K562 (cell line): ENCODE data around the gene WWC2. TPM values are rescaled to one million over a fixed set of nuclear protein-coding genes. Genes with fewer than 3 reads are reported as not detected.

ENCODE experiments used
- ATAC-seq: fragments of 200-7000 bp; cut with Tn5 transposase; 3 replicates; pipeline ENCODE4 v1.9.1; 2020; ENCODE audit warnings: moderate library complexity
- BruUV-seq: library from RNA; stranded (reverse); fragments of 400-500 nt; replicated peaks from 2 replicates; lab custom pipeline; 2021; lab: Mats Ljungman, UMichigan
- CTCF ChIA-PET: fragments of 300-600 bp; formaldehyde crosslinking; extraction: SDS; loops from one replicate; lab custom pipeline; 2021; ENCODE audit warnings: low intra/inter-chr PET ratio; lab: Yijun Ruan, JAX
- POLR2A ChIA-PET: fragments of 300-600, 350-650 bp; sonication (Branson Sonifier 250); formaldehyde crosslinking; extraction: SDS; loops from one replicate; lab custom pipeline; 2021; ENCODE audit warnings: antibody characterized with exemption, inconsistent platforms; lab: Yijun Ruan, JAX
- DNase-seq, 4 experiments: peaks; one replicate each; pipeline versions ENCODE4 v3.0.0 to v3.0.0-alpha.2; 2011 to 2018; ENCODE audit warnings: low spot score in 3 of 4, mixed read lengths in 3 of 4; ENCODE audit errors: extremely low read depth in 1 of 4
- FAIRE-seq: peaks from 2 replicates; lab custom pipeline; 2011; peaks lifted over from hg19 to GRCh38; lab: Jason Lieb, UNC
- H2AFZ ChIP-seq: 2 replicates; pipeline ENCODE4 v1.6.0; 2011; ENCODE audit warnings: low read depth, low read length, control low read depth, inconsistent platforms
- H3K27ac ChIP-seq: fragments of 200-600 bp; 3 replicates; pipeline ENCODE4 v1.8.0; 2011; ENCODE audit warnings: low read depth, mild to moderate bottlenecking, control low read depth, inconsistent platforms, low read length, moderate library complexity, mixed read lengths; ENCODE audit errors: extremely low read depth
- H3K27me3 ChIP-seq, 2 experiments: fragments of 300-600 bp in 1 of 2; 2 replicates in 1 of 2; 3 replicates in 1 of 2; pipeline versions ENCODE4 v1.6.0 to v1.8.0; 2011; ENCODE audit warnings: inconsistent platforms in 2 of 2, low read length in 2 of 2, mild to moderate bottlenecking in 1 of 2, mixed read lengths in 1 of 2, moderate library complexity in 1 of 2; ENCODE audit not compliant: control insufficient read depth in 2 of 2, insufficient read depth in 2 of 2
- H3K36me3 ChIP-seq: fragments of 300-600 bp; 3 replicates; pipeline ENCODE4 v1.8.0; 2011; ENCODE audit warnings: mild to moderate bottlenecking, low read length, inconsistent platforms; ENCODE audit not compliant: control insufficient read depth, insufficient read depth
- H3K4me1 ChIP-seq, 2 experiments: fragments of 200-600 bp in 1 of 2; replicated peaks in 1 of 2; 2 replicates in 1 of 2; 3 replicates in 1 of 2; pipeline versions ENCODE4 v1.5.1 to v1.8.0; 2011; ENCODE audit warnings: inconsistent platforms in 2 of 2, low read length in 2 of 2, mild to moderate bottlenecking in 1 of 2, mixed read lengths in 1 of 2, moderate library complexity in 1 of 2; ENCODE audit not compliant: control insufficient read depth in 2 of 2, insufficient read depth in 2 of 2
- H3K4me2 ChIP-seq: 2 replicates; pipeline ENCODE4 v1.6.1; 2011; ENCODE audit warnings: low read length, control low read depth, inconsistent platforms, mixed read lengths; ENCODE audit not compliant: insufficient read depth
- H3K4me3 ChIP-seq: fragments of 200-600 bp; sonication (generic), shearing (Covaris generic); 2 replicates; pipeline ENCODE4 v1.5.1; 2016; ENCODE audit warnings: control low read depth, inconsistent platforms
- H3K79me2 ChIP-seq: fragments of 200-600 bp; 3 replicates; pipeline ENCODE4 v1.8.0; 2011; ENCODE audit warnings: low read length, inconsistent platforms; ENCODE audit not compliant: control insufficient read depth, insufficient read depth
- H3K9ac ChIP-seq, 2 experiments: 2 replicates each; pipeline versions ENCODE4 v1.6.0 to v1.6.1; 2011; ENCODE audit warnings: low read depth in 2 of 2, low read length in 2 of 2, control low read depth in 1 of 2, inconsistent platforms in 1 of 2, mild to moderate bottlenecking in 1 of 2, mixed read lengths in 1 of 2; ENCODE audit not compliant: insufficient read depth in 1 of 2
- H3K9me1 ChIP-seq: one replicate; pipeline ENCODE4 v1.6.0; 2011; ENCODE audit warnings: inconsistent platforms, mild to moderate bottlenecking, low read length, moderate library complexity; ENCODE audit not compliant: control insufficient read depth, insufficient read depth
- H3K9me3 ChIP-seq: replicated peaks from 2 replicates; pipeline ENCODE4 v1.5.1; 2011; ENCODE audit warnings: low read depth, low read length, inconsistent platforms; ENCODE audit not compliant: control insufficient read depth, insufficient read depth
- H4K20me1 ChIP-seq: replicated peaks from 2 replicates; pipeline ENCODE4 v1.6.1; 2011; ENCODE audit warnings: low read length, inconsistent platforms, mixed read lengths; ENCODE audit not compliant: control insufficient read depth, insufficient read depth
- HDAC6 ChIP-seq: IDR thresholded peaks from 2 replicates; pipeline ENCODE4 v1.6.1; 2012; ENCODE audit warnings: low read depth, mild to moderate bottlenecking, control low read depth, inconsistent platforms, low read length, moderate library complexity
- ID3 ChIP-seq, 2 experiments: fragments of 250-450 bp in 1 of 2; fragments of 450-650 bp in 1 of 2; sonication (Bioruptor Pico) in 1 of 2; IDR thresholded peaks; 2 replicates each; pipeline versions ENCODE4 v1.6.1 to v1.8.0; 2016 to 2021; ENCODE audit warnings: mild to moderate bottlenecking in 2 of 2, moderate library complexity in 2 of 2, missing compliant biosample characterization in 1 of 2, missing genetic modification characterization in 1 of 2
- L3MBTL2 ChIP-seq: fragments of 450-650 bp; IDR thresholded peaks from 2 replicates; pipeline ENCODE4 v1.6.1; 2016; ENCODE audit warnings: mild to moderate bottlenecking, moderate library complexity
- REST ChIP-seq, 2 experiments: fragments of 450-650 bp; formaldehyde crosslinking in 1 of 2; IDR thresholded peaks; 2 replicates each; pipeline versions ENCODE4 v1.4.0 to v1.6.1; 2014 to 2020; ENCODE audit warnings: mild to moderate bottlenecking in 2 of 2, borderline replicate concordance in 1 of 2, low read depth in 1 of 2
- RUNX1 ChIP-seq: sonication (generic); IDR thresholded peaks from 2 replicates; pipeline ENCODE4 v1.6.1; 2016; ENCODE audit warnings: antibody characterized with exemption, low read depth
- SNAPC5 ChIP-seq: fragments of 250-450 bp; sonication (Bioruptor Pico); IDR thresholded peaks from 2 replicates; pipeline ENCODE4 v1.8.0; 2021; ENCODE audit warnings: moderate library complexity, mild to moderate bottlenecking, inconsistent platforms
- ZNF76 ChIP-seq: fragments of 250-450 bp; sonication (Bioruptor Pico); IDR thresholded peaks from 2 replicates; pipeline ENCODE4 v1.4.0; 2020; ENCODE audit warnings: mild to moderate bottlenecking, moderate library complexity, borderline replicate concordance
- ZNF778 ChIP-seq: fragments of 450-650 bp; formaldehyde crosslinking; IDR thresholded peaks from 2 replicates; pipeline ENCODE4 v1.4.0; 2020; ENCODE audit warnings: mild to moderate bottlenecking, moderate library complexity
- WGBS: fragments of 100-300 bp; shearing (Covaris generic); methylation state at CpG from one replicate; pipeline ENCODE4 v1.1.6; 2016; ENCODE audit warnings: low coverage, mixed read lengths; ENCODE audit not compliant: insufficient coverage; ENCODE audit errors: missing lambda C conversion rate; 5-methylcytosine and 5-hydroxymethylcytosine counted together
- in situ Hi-C: fragments of 300-500 bp; cut with MboI; formaldehyde crosslinking; loops from 4 replicates; pipeline ENCODE4 v1.15.0; 2018; ENCODE audit warnings: inconsistent platforms, mixed read lengths
- intact Hi-C: fragments of 100-400 bp; cut with micrococcal nuclease; formaldehyde crosslinking; loops from 2 replicates; pipeline ENCODE4 v1.14.2; 2022
- polyA plus RNA-seq, 8 experiments: library from polyadenylated mRNA; depleted of rRNA in 4 of 8; stranded (reverse) in 5 of 8; unstranded in 3 of 8; fragments of >200 nt; fragmentation: Nextera tagmentation in 2 of 8; fragmentation: Illumina TruSeq in 1 of 8; extraction: Ambion mirVana in 2 of 8; extraction: Trizol in 1 of 8; gene quantifications; 2 replicates each; pipeline versions ENCODE4 v1.2.1 to v1.2.3, GENCODE V29; 2011 to 2014; ENCODE audit warnings: inconsistent platforms in 1 of 8, missing spikeins in 1 of 8
- total RNA-seq, 7 experiments: library from RNA; depleted of rRNA in 6 of 7; stranded (reverse); fragments of >200 nt in 6 of 7; fragmentation: Illumina TruSeq in 2 of 7; extraction: Trizol in 2 of 7; gene quantifications; 2 replicates each; pipeline versions ENCODE4 v1.2.1 to v1.2.3, GENCODE V29; 2011 to 2021; ENCODE audit warnings: low replicate concordance in 1 of 7

WWC2 gene
- total and polyA plus RNA-seq, 9 of the 15 experiments (the other 6 are each of a cell fraction or from before 2014, with no cell fraction given), result 3.7 to 39.4 (median 19.6) TPM

GRCh38 chr4:183304067-183304466 is 205.0 kb downstream of the WWC2 start:
- no peaks in the 10 kb centered on the region for H3K79me2 ChIP-seq
- H3K4me3 ChIP-seq, result no peak overlapping the region
- no peak overlapping the region for H3K4me2 ChIP-seq
- no peak for DNase-seq
- ChIA-PET CTCF (no interaction called here), POLR2A (no interaction called here)
- H3K4me1 ChIP-seq, result no peaks in the 10 kb centered on the region
- 68% methylated on average over 4 of the region's 4 CpGs for WGBS
- no peak for ATAC-seq
- no TSS peak for BruUV-seq
- H3K27ac ChIP-seq, result no peak overlapping the region
- no peak overlapping the region for H2AFZ ChIP-seq
- intact Hi-C loops (no loop called here), in situ Hi-C loops (no loop called here)
- H4K20me1 ChIP-seq, result no peaks in the 10 kb centered on the region
- H3K9ac ChIP-seq, result no peak overlapping the region
- H3K27me3 ChIP-seq, result no peaks in the 10 kb centered on the region
- no peaks in the 10 kb centered on the region for H3K9me3 ChIP-seq
- no peak for FAIRE-seq
- H3K9me1 ChIP-seq, result no peaks in the 10 kb centered on the region
- no peaks in the 10 kb centered on the region for H3K36me3 ChIP-seq
- TF ChIP-seq SNAPC5 (CRISPR knock-in tag) (no peak), L3MBTL2 (no peak), RUNX1 (no peak), ID3 (CRISPR knock-in tag; IDR thresholded peaks at IDR 0.05) (no peak), ID3 (tag; IDR thresholded peaks at IDR 0.05) (no peak), HDAC6 (no peak), ZNF778 (no peak), ZNF76 (CRISPR knock-in tag) (no peak), REST (IDR thresholded peaks at IDR 0.05; ENCODE audit: borderline replicate concordance) (no peak), REST (CRISPR knock-in tag; IDR thresholded peaks at IDR 0.05; ENCODE audit: low read depth) (no peak)
